ENCODE results near the gene TCHP.

DNA sequence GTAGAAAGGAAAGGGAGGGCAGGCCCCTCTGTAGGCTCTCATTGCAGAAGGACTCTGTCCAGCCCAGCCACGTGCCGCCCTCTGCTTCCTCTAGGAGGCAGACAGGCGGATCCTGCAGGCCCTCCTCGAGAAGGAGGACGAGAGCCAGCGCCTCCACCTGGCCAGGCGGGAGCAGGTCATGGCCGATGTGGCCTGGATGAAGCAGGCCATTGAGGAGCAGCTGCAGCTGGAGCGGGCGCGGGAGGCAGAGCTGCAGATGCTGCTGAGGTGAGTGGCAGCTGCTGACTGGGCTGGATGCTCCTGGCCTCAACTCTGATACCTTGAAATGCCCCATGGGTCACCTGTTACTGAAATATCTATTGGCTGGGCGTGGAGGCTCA is 10.9 kb downstream of the TCHP start:
- TF ChIP-seq, protein P1, sequence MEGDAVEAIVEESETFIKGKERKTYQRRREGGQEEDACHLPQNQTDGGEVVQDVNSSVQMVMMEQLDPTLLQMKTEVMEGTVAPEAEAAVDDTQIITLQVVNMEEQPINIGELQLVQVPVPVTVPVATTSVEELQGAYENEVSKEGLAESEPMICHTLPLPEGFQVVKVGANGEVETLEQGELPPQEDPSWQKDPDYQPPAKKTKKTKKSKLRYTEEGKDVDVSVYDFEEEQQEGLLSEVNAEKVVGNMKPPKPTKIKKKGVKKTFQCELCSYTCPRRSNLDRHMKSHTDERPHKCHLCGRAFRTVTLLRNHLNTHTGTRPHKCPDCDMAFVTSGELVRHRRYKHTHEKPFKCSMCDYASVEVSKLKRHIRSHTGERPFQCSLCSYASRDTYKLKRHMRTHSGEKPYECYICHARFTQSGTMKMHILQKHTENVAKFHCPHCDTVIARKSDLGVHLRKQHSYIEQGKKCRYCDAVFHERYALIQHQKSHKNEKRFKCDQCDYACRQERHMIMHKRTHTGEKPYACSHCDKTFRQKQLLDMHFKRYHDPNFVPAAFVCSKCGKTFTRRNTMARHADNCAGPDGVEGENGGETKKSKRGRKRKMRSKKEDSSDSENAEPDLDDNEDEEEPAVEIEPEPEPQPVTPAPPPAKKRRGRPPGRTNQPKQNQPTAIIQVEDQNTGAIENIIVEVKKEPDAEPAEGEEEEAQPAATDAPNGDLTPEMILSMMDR (conservative IDR thresholded peaks at IDR 0.05; ENCODE audit: low read length), result peak; percentile 62
- no peak for TF ChIP-seq EZH2phosphoT487 (IDR thresholded peaks at IDR 0.05; ENCODE audit: borderline replicate concordance, low read depth, low read length)
